Cortex of kidney (tissue), 1 donor: ENCODE measurements around the gene SPTAN1.
"Not testable (repeated sequence)": the region's sequence is repeated elsewhere in the genome, so short reads cannot be mapped to it uniquely, and the experiment has no call there.

Experiments used
- DNase-seq: peaks from one replicate; lab custom pipeline; 2025; lab: John Stamatoyannopoulos, UW

SPTAN1 gene

GRCh38 chr9:128552153-128552743 lies at the start of gene SPTAN1:
SPTAN1 (plus strand) TSS chr9:128552587; CDS start chr9:128566741, 14,154 bp downstream.
- DNase-seq: no peak

DNA sequence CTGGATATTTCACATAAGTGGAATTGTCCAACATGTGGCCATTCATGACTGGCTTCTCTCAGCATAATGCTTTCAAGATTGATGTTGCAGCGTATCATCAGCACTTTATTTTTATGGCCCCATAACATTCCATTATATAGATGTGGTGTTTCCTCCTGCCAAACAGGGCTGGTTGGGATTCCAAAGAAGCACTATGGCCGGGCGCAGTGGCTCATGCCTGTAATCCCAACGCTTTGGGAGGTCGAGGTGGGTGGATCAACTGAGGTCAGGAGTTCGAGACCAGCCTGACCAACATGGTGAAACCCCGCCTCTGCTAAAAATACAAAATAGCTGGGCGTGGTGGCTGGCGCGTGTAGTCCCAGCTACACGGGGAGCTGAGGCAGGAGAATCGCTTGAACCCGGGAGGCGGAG lies 49.0 kb upstream of the SPTAN1 start:
- DNase-seq: not testable (repeated sequence)

GRCh38 chr9:128503870-128504269 lies 48.5 kb upstream of the SPTAN1 start:
- no peak for DNase-seq

DNA sequence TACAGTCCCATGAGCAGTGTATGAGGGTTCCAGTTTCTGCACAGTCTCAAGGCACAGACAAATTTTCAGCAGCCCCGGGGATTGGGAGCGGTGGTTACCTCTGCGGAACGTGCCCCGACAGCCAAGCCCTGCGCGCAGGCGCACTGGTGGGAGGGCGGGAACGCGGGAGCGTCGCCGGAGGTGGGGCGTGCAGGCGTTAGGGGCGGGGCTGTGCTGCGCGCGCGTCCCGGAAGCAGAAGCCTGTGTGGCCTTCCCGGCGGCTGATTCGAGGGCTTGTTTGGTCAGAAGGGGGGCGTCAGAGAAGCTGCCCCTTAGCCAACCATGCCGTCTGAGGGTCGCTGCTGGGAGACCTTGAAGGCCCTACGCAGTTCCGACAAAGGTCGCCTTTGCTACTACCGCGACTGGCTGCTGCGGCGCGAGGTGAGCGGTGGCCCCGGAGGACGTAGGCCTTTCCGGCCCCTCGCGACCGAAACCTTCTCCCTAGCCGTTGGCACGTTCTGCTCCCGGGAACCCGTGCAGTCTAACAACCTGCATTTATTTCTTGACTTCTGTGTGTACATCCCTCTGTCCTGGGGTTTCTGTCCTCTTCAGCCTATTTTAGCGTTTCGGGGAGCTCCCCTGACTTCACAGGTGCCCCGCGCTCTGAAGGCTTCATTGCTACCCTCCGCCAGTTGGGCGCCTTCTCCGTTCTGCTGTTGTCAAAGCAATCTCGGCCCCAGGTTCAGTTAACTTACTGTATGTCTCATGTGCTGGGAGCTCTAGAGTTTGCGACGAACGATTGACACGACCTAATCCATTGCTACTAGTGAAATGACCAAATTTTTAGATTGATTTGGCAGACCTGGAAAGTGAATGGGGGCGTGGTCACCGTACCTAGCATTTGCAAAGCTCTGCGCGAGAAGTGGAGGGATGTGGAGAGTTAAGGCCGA lies 47.6 kb upstream of the SPTAN1 start, which contains the start of gene GLE1:
Gene GLE1, plus strand, starts transcription at position 235 of the 929 bp plus-strand sequence. Its CDS starts 87 bp downstream, at position 322.
- peak; percentile 55 for DNase-seq

DNA sequence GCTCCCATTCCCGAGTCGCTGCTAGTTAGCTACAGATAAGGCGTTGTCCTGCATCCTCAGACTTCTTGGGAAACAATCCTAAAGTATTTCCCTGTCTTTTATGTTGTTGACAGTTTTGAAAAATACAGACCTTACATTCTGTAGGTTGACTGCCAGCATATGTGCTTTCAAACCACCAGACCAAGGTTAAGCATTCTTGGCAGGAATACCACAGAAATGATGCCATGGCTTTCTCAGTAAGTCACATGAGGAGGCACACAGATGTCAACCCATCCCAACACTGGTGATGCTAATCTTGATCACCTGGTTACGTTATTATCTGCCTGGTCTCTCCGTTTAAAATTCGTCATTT lies 47.0 kb upstream of the SPTAN1 start:
- no peak for DNase-seq

- DNase-seq: not testable (repeated sequence)
Observed at GRCh38 chr9:128505906-128506305, 46.5 kb upstream of the SPTAN1 start.

DNA sequence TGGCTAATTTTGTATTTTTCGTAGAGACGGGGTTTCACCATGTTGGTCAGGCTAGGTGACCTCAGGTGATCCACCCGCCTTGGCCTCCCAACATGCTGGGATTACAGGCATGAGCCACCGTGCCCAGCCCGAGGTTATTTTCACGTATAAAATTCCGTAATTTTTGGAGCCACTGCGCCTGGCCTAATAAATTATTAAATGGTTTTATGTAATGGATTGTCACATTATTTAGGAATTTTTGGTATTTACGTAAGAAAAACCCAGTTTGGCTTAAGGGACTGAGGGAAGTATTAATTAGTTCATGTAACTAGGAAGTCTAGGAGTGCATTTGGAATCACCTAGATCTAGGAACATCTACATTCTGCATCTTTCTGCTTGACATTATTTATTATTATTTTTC lies 39.6 kb upstream of the SPTAN1 start:
- DNase-seq: no peak

DNA sequence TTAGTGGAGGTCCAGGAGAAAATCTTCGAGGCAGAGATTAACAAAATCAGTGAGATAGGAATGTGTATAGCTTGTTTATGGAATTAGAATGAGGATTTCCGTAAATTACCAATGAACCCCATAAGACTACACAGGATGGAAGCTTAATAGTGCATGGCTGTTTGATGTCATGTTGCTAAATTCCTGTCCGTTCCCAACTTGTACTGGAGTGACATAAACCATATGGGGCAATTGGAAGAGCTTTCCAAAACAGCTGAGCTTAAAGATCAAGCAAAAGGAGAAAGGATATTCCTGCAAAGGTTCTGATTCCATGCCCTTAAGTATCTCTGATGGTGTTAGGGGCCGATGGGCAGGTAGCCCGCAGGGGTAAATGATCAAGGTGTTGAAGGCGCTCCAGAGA lies 30.4 kb upstream of the SPTAN1 start:
- DNase-seq: no peak

DNA sequence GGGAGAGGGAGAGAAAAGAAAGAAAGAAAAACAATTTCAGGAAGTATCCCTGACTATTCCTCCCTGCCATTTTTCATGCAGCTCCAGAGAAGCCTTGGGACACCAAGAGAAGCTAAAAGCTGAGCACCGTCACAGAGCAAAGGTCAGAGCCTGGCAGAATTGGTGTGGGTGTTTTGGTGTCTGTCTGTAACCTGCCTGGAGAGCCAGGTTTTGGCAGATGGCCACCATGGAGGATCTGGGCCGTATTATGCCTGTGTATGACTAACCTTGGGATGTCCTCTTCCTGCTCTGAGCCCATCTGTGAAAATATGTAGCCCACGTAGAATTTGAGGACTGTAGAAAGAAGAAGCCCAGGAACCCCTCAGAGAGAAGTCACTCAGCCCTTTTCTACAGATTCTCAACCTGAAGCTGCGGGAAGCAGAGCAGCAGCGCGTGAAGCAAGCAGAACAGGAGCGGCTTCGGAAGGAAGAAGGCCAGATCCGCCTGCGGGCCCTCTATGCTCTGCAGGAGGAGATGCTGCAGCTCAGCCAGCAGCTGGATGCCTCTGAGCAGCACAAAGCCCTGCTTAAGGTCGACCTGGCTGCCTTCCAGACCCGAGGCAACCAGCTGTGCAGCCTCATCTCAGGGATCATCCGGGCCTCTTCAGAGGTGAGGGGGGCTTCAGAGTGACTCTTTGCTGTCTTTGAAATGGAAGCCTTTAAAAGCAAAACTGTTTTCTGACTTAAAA lies 29.0 kb upstream of the SPTAN1 start:
- no peak for DNase-seq

DNA sequence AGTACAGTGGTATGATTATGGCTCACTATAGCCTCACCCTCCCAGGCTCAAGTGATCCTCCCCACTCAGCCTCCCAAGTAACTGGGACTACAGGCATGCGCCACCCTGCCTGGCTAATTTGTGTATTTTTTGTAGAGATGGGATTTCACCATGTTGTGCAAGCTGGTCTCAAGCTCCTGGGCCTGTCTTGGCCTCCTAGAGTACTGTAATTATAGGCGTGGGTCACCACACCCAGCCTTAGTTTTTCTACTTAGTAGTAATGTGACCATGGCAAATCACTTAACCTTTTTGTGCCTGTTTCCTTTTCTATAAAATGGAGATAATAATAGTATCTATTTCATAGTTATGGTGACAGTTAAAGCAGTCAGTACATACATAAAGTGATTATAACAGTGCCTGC lies 25.7 kb upstream of the SPTAN1 start:
- no peak for DNase-seq

GRCh38 chr9:128528445-128529160 lies 23.8 kb upstream of the SPTAN1 start:
- no peak for DNase-seq

DNA sequence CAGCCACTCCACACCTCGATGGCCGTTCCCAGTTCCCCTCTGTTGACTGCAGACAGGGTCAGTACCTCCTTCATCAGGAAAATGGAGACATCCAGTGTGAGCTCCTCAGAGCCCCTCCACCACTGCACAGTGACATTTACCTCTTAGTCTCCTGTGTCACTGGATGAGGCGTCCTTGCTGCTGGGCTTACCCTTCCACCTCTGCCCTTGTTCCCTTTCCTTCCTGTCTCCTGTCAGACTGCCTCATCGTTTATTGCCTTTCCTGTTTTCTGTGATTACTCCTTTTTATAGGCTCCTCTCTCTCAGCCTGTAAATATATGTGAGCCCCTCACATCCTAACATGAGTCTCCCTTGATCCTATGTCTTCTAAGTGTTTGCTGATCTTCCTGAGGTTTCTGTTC lies 23.2 kb upstream of the SPTAN1 start:
- no peak for DNase-seq

DNA sequence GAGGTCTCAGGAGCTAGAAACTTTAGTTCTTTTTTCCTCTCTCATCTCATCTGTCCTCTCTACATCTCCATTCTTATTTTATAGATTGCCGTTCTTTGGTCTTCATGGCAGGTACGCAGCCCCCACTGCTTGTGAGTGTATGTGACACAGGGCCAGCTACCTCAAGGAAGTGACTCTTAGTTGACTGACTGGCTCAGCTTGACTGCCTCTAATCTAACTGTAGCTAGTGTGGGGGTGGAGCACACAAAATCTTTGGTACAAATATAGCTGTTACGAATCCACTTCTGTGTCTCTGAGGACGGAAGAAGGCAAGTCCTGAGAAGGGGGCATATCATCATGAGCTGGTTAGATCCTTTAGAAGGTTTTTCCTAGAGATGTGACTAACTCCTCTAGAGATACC lies 19.8 kb upstream of the SPTAN1 start:
- no peak for DNase-seq

DNA sequence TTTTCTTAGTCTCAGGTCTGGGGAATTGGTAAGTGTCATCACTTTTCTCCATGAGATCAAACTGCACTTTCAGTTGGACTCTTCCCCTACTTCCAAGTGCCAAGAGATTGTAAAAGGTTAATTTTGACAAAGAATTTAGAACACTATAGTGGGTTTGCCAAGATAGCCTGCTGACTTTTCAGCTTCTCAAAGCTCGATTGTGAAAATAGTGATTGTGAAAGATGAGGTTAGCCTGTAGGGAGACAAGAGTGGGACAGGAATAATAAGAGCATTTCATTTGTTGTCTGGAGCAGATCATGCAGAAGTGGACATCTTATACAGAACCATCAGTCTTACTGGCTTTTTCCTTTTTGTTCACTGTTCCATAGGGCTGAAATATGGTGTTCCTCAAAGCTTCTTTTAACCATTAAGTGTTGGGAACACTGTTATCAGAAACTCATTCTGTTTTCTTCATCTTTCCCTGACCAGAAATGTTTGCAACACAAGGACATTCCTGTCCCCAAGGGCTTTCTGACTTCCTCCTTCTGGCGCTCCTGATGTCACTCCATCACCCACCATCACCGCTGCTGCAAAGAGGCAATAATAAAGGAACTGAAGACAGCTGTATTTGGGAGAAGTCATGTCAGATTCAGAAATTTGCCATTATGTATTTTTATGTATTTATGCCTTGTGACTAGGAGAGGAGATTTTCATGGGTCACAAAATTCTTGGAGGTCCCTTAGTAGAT lies 11.6 kb upstream of the SPTAN1 start:
- DNase-seq: no peak

DNA sequence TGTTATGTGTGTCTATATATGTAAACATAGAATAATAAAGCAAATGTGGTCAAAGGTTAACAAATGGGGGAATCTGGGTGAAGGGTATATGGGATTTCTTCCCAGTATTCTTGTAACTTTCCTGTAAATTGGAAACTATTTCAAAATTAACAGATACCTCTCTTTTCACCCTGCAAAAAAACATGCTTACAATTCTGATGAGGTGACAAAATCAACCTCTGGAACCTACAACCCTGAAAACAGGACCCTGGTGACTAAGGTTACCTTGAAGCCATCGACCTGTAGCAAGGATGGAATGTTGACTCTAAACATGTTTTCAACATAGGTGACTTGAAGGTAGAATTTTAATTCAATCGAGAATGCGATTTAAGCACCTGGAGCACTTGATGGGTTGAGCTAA lies 5.9 kb upstream of the SPTAN1 start:
- DNase-seq: no peak

- DNase-seq: no peak
Observed at GRCh38 chr9:128548876-128549275, 3.5 kb upstream of the SPTAN1 start.

DNA sequence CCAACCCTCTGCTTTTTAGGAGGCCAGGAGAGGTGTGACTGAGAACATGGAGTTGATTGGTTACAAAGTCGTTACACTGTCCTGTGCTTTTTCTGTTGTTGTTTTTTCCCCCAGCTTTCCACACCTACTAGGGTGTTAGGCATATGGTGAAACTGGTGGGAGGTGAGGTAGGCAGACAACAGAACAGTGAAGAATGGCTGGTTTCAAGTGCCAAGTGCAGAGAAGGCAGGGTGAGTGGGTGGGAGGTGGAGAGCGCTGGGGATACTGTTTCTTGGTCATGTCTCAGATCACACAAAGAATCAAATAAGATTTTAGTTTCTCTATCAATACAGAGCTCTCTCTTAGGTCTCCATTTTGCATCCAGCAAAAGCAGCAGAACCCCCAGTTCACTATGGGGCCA lies 2.2 kb upstream of the SPTAN1 start:
- DNase-seq: no peak

DNA sequence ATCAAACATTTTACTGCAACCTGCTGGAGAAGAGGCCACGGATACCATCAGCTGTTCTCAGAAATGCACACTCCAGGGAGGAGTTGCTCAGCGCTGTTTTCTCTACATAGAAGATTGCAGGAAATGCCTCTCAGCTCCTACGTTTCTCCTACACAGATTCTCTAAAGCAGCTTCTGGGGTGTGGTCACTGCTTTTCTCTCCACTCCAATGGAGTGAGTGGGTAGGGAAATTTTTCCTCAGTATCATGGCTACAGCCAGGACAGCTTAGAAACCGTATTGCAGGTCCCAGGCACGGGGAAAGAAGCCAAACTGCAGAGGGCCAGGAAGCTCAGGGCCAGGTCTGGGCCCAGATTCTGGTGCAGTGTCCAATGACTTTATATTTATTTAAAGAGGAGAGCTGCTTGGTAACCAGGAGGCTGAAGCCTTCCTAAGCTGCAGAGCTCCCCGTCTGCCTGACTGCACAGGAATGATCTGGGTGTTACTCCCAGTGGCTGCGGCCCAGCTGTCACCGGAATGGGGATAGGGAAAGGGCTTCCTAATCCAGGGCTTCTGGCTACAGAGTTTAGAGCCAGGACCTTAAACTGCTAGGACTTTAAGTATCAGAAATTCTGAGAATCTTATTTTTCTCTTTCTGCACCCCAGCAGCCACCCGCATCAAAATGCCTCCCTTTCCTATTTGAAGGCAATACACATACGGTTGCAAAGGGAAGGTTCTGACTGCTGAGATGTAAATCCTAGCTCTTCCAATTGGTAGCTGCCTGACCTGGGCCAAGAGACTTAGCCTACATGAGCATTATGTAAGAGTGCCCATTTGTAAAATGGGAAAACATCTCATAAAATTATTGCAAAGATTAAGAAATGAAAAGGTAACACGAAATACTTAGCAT lies 1.4 kb upstream of the SPTAN1 start:
- no peak for DNase-seq

DNA sequence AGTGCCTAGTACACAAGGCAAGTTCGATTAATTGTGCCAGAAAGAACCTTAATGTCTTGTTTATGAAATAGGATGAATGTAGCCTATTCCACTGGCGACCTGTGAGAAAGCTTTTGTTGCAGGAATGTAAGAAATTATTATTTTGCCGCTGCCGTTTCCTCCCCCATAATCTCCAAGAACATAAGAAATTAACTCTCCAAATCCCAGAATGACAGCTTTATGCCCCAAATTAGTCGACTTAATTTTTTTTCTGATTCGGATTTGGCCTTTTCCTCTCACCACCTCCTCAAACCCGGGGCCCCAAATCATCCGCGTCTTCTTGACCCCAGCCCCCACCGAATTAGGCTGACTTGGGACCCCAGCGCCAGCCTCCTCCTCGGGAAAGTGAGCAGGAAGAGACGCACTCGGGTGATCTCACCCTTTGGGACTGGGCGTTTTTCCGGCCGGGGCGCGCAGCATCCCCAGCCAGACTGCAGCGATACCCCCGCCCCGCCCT lies 682 bp upstream of the SPTAN1 start:
- no peak for DNase-seq

DNA sequence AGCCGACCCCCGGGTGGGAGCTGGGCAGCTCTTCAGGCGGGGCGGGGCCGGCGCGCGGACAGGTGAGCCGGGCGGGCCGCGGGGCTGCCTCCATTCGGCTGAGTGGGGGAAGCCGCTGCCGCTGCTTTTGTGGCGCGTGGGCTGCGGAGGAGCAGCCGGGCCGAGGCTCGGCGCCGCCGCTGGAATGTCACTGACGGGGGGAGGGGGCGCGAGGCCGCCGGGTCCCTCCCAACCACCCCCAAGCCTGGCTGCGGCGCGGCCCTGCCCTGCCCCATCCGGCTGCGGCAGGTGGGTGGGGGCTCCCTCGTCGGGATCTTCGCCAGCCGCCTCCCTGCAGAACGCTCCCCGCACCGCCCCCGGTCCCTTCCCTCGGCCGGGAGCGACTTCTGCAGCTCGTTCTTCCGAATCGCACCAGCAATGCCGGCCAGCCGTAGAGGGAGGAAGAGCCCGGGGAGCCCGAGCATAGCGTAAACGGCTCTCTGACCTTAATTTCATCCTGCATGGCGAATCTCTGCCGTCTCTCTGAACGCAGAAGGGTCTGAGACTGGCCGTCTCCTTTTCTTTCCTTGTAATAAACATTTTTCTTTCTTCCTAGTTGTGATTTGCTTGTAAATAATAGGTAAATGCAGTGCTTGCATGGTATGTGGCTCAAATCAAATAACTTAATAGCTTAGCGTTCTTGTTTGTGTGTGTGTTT lies 505 bp downstream of the SPTAN1 start:
- DNase-seq: no peak
